ENCODE results near the gene SLC13A2.

GRCh38 chr17:28472871-28473497, 460 bp upstream of the SLC13A2 start:
- TF ChIP-seq CTCF (optimal IDR thresholded peaks at IDR 0.05 in 1 of 3, IDR thresholded peaks at IDR 0.05 in 1 of 3, conservative IDR thresholded peaks at IDR 0.05 in 1 of 3; ENCODE audit: extremely low read depth in 1 of 3, insufficient read depth in 2 of 3, low read length in 3 of 3) = no peak
- TF ChIP-seq EZH2 (IDR thresholded peaks at IDR 0.05; ENCODE audit: low read length) = no peak

All from keratinocyte (primary cell).